ENCODE data around the gene GTF2F2.
A peak's percentile ranks its signal among the peaks of the same experiment; 100 is the strongest.

GTF2F2 gene, protein sequence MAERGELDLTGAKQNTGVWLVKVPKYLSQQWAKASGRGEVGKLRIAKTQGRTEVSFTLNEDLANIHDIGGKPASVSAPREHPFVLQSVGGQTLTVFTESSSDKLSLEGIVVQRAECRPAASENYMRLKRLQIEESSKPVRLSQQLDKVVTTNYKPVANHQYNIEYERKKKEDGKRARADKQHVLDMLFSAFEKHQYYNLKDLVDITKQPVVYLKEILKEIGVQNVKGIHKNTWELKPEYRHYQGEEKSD

GRCh38 chr13:45119991-45120864 lies at the start of gene GTF2F2:
TSS of gene GTF2F2 (plus strand) at chr13:45120510. CDS start at chr13:45120656, 146 bp downstream.
- peak; percentile 94 for DNase-seq (ENCODE audit: low spot score)

DNA sequence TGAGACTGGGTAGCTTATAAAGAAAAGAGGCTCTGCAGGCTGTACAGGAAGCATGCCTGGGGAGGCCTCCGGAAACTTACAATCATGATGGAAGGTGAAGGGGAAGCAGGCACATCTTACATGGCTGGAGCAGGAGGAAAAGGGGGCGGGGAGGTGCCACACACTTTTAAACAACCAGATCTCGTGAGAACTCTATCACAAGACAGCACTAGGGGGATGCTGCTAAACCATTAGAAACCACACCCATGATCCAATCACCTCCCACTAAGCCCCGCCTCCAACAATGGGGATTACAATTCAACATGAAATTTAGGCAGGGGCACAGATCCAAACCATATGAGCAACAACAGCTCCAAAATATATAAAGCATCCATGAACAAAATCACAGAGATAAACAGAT lies 46.5 kb upstream of the GTF2F2 start:
- DNase-seq (ENCODE audit: low spot score): no peak

GRCh38 chr13:45074721-45075120 lies 45.6 kb upstream of the GTF2F2 start:
- DNase-seq (ENCODE audit: low spot score): no peak

- no peak for DNase-seq (ENCODE audit: low spot score)
These were observed 42.3 kb upstream of the GTF2F2 start for GRCh38 chr13:45078003-45078402.

GRCh38 chr13:45082964-45083363 lies 37.3 kb upstream of the GTF2F2 start:
- no peak for DNase-seq (ENCODE audit: low spot score)

DNA sequence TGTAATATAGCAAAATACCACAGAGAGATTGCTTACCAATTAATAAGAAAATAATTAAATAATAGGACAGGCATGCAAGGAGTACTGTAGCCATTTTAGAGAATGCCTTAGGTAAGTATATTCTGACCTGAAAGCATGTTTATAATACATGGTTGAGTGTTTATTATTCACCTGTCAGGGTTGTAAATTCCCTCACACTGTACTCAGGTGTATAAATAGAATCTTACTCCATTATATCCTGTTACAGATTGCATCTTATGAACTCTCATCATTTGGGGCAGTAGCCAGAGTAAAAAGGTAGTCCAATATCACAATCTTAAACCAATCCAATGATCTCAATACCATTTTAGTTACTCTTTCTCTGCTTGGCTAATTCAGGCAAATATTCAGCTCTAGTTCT lies 35.8 kb upstream of the GTF2F2 start:
- DNase-seq (ENCODE audit: low spot score): no peak

GRCh38 chr13:45086484-45086883 lies 33.8 kb upstream of the GTF2F2 start:
- DNase-seq (ENCODE audit: low spot score): no peak

DNA sequence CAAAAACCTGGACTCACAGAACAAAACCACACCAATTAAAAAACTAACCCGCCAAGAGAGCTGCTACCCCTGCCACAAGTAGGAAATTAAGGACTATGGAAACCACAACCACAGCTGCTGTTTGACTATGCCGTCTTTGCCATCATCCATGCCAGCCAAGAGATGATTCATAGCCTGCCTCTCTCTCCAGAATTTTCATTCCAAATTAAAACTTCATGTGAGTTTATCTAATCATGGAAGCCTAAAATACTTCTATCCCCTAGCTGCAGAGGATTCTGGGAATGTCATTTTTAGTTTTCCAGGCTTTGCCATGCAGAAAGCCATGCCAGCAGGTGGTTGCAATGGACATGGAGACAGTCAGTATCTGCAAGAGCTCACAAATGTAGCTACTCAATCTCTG lies 27.6 kb upstream of the GTF2F2 start:
- DNase-seq (ENCODE audit: low spot score): no peak

DNA sequence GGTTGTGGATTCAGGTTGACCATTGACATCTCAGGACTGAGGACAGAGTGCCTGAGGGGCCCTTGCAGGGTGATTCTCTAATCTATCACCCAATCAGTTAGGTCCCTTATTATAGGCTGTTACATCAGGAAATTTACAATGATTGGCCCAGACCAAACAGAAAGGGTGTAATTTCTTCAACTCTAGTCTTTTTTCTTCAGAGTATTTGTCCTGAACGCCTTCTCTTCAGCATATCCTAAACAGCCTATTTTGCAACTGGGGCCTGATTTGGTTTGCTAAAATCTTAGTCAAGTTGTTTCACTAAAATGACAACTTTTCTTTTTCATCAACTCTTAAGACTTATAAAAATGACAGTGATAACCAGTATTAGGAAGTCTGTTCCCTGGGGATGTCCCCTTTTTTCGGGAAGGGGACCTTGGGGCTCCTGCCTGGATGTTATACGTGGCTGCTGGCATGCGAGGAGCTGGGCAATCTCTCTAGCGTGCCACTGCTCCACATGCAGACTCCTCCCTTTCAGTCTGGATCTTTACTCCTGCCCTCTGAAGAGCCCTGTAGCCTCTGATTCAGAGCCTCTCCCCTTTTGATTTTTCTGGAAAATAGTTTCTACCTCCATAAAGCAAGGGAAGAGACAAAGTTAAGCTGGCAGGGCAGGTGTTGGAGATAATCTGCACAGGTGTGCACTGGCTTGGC lies 19.6 kb upstream of the GTF2F2 start:
- DNase-seq (ENCODE audit: low spot score): no peak

- DNase-seq (ENCODE audit: low spot score): no peak
These were observed 18.8 kb upstream of the GTF2F2 start for GRCh38 chr13:45101327-45102018.

GRCh38 chr13:45102136-45102507 lies 18.2 kb upstream of the GTF2F2 start:
- no peak for DNase-seq (ENCODE audit: low spot score)

DNA sequence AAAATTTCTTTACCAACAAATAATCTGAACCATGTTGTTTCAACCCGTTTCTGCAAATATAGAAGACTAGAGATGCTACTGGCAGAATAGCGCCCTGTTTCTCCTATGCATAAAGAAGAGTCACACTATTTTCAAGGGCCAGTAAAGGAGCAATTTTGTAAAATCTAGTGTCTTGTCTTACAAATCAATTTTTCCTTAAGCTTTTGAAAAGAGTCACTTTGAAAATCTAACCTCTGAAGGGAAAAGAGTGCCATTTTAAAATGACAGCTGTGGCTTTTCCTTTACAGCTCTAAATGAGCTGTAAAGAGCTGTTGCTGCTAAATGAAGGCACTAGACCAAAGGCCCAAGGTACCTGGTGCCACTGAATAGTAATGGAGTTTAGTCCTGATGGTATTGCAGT lies 16.9 kb upstream of the GTF2F2 start:
- no peak for DNase-seq (ENCODE audit: low spot score)

GRCh38 chr13:45104261-45104660 lies 16.0 kb upstream of the GTF2F2 start:
- DNase-seq (ENCODE audit: low spot score): no peak

DNA sequence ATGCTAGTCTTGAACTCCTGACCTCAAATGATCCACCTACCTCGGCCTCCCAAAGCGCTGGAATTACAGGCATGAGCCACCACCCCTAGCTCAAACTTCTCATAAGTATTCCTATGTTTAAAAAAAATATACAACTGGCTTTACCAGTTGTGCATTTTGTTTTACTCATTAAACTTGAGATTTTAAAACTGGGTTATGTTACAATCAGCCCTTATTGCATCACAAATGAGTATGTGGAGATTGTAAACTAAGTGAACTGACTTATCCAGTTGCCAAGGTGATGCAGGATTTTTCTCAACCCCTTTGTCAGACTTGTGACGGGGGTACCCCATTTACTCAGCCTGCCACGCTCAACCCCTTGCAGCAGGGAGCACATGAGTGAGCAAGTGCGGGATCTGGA lies 14.4 kb upstream of the GTF2F2 start:
- DNase-seq (ENCODE audit: low spot score): no peak

- no peak for DNase-seq (ENCODE audit: low spot score)
These were observed 12.8 kb upstream of the GTF2F2 start for GRCh38 chr13:45107539-45107938.

- no peak for DNase-seq (ENCODE audit: low spot score)
These were observed 11.6 kb upstream of the GTF2F2 start for GRCh38 chr13:45108716-45109101.

DNA sequence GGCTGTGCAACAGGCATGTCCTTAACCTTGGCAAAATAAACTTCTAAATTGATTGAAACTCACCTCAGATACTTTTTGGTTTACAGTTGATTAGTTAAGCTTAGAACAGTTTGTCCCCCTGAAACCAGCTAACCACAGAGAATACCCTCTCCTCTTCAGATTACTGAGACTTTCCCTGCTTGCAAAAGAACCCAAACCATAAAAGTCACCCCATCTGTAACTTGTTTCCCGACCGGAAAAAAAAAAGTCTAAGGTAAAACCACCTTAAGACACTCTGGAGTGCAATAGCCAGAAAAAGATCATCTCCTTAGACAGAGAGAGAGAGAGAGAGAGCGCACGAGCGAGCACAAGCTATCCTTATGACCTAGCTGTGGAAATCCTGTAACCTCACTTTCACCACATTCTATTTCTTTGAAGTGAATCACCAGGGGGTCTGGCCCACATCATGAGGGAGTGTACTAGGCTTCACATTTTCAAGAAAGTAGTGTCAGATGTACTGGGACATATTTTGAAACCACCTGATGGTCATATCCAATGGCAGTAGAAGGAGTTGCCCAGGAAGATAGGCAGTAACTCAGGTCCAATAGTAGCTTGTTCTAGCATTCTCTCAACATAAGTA lies 11.1 kb upstream of the GTF2F2 start:
- no peak for DNase-seq (ENCODE audit: low spot score)

DNA sequence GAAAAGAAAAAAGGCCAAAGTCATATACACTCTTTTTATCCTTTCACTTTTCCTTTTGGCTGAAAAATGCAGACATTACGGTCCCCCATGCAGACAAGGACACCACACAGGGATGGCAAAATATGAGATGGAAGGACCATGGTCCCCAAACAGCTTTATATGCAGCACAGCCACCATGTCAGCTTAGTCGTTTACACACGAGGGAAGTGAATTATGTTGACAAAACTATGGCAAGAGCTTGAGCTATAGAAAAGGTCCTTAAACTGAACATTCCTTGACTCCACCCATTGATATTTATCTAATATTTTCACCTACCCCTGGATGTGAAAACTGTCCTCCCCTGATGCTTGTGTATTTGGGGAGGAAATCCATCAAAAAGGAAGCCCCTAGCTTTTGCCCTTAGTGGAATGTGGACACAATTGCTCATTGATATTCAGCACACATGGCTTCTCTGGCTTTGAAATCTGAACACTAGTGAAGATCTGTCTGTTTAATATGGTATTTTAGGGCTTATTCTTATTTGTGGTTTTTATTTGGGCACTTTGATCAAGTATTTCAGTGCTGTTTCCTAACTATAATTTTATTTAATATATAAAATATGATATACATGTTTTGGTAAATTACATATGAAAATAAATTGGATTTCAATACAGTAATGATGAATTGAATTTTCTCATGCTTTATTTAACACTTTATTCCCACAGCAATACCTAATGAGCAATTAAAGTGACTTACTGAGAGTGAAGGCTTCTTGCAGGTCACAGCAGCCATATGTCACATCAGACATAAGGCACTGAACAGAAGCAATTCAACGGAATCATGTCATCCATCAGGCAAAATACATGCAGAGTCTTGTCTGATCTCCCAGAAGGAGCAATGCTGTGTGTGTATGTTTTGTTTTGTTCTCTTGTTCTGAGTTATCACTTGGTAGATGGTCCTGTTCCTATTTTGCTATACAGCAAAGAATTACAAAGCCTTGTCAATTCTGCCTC lies 6.8 kb upstream of the GTF2F2 start:
- DNase-seq (ENCODE audit: low spot score): no peak

DNA sequence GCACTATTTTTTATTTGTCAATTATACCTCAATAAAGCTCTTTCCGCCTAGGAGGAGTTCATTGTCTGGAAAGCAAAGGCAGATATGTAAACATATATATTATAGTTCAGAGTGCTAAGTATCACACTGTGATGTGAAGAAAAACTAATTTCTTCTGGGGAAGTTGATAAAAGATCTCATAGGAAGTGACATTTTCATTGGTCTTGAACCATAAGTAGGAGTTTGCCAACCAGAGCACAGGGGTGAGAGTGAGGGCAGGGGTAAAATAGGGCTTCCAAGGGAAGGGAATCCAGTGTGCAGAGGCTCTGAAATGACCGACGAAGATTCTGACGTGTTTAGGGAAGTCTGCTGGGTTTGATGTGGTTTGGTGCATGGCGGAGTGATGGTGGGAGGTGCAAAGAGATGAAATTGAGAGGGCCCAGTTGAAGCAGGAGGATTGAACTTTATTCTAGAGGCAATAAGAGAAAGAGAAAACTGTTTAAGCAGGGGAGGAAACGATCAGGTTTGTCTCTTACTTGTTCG lies 780 bp upstream of the GTF2F2 start:
- DNase-seq (ENCODE audit: low spot score): peak; percentile 64
